Stimulated activated CD4-positive, alpha-beta T cell treated with anti-CD3 and anti-CD28 coated beads, Interleukin-12 subunit alpha, Interleukin-12 subunit beta, amount 100 ng/mL, for 24 hours (primary cell): ENCODE measurements around the gene ECE1.
A peak's percentile ranks its signal among the peaks of the same experiment; 100 is the strongest.

Source experiments
- DNase-seq, 2 experiments: peaks; one replicate each; pipeline ENCODE4 v3.0.0-alpha.2; 2020; ENCODE audit warnings: low read depth in 2 of 2

Gene ECE1

GRCh38 chr1:21325731-21326387 is 35.6 kb upstream of the ECE1 start:
- DNase-seq, result no peak

DNA sequence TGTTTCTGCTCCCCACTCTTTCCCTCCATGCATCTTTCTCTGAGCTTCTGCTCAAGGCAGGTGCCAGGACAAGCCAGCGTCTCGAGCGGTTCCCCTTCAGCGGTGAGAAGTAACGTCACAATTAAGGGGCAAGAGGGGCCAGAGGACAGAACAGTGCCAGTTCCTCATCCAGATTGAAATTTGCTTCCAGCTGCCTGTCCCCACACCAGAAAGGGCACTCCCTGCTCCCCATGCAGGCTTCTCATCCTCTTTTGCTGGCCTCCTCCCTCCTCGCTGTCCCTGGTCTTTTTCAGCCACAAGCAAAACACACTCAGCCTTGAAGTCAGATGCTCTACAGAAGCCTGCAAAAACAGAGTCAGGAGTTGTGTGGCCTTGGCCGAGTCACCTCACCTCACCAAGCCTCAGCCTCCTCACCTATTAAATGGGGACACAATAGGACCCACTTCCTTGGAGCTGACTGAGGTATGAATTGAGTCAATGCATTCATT is 35.0 kb upstream of the ECE1 start:
- no peak for DNase-seq

GRCh38 chr1:21324368-21325141 is 34.3 kb upstream of the ECE1 start:
- peak; percentile 73 to 79 for DNase-seq

- no peak for DNase-seq
These were observed 32.8 kb upstream of the ECE1 start for GRCh38 chr1:21323091-21323490.

- DNase-seq, result no peak
These were observed 32.4 kb upstream of the ECE1 start for GRCh38 chr1:21322681-21323016.

GRCh38 chr1:21321963-21322680 is 31.9 kb upstream of the ECE1 start:
- DNase-seq, result no peak

GRCh38 chr1:21320410-21321108 is 30.3 kb upstream of the ECE1 start:
- DNase-seq, result no peak

- no peak for DNase-seq
These were observed 29.5 kb upstream of the ECE1 start for GRCh38 chr1:21319447-21320407.

DNA sequence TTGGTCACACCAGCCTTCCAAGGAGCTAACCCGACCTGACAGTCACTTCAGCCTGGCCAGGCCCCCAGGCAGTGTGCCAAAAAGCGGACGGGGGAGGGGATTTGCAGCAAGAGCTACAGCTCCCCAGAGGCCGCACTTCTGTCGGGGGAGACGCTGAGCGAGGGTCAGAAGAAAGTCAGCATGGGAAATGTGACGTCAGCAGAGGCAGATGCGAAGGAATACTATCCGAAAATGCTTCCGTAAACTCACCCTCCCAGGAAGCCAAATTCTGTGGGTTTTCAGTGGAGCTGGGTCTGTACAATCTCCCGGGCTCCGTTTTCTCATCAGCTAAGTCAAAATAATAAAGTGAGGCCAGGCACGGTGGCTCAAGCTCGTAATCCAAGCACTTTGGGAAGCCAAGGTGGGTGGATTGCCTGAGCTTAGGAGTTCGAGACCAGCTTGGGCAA is 28.5 kb upstream of the ECE1 start:
- DNase-seq, result no peak

DNA sequence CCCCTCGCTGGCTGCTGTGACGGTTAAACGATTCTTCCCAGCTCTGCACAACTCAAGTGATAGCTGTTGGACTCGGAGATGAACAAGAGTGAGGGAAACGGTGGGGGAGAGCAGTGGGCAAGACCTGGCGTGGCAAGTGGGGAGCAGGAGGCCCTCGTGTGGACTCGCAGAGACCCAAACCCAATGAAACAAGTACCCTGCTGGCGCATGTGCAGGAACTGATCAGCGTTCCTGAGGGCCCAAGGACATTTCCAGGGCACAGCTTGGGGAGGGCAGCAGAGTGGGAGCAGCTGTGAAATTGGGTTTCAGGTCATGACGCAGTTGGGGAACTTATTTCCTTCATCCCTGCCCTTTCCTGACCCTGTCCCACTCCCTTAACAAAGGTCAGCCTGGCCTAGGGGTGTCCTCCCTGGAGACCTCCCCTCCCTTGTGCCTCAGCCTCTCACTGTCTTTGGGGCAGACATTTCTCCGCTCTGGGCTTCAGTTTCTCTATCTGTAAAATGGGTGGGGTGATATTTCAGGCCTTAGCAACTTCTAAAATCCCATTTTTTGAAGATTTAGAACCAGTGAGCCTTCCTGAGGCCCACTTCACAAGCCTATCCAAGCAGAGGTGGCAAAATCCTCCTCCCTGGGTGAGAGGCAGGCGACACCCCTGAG is 27.9 kb upstream of the ECE1 start:
- DNase-seq, result no peak

DNA sequence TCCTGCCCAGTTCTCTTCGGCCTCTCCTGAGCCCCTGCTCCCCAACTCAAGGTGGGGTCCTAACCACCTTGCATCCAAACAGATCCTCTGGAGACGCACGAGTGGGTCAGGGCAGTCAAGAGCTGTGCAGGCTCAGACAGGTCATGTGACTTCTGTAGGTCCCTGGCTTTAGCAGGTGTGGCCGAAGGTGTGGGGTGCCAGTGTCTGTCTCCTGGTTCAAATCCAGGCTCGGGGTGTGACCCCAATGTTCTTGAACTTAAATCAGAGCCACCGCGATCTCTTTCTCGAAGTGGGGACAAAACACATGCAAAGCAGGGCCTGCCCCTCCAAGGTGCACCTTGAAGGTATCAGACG is 27.4 kb upstream of the ECE1 start:
- no peak for DNase-seq

DNA sequence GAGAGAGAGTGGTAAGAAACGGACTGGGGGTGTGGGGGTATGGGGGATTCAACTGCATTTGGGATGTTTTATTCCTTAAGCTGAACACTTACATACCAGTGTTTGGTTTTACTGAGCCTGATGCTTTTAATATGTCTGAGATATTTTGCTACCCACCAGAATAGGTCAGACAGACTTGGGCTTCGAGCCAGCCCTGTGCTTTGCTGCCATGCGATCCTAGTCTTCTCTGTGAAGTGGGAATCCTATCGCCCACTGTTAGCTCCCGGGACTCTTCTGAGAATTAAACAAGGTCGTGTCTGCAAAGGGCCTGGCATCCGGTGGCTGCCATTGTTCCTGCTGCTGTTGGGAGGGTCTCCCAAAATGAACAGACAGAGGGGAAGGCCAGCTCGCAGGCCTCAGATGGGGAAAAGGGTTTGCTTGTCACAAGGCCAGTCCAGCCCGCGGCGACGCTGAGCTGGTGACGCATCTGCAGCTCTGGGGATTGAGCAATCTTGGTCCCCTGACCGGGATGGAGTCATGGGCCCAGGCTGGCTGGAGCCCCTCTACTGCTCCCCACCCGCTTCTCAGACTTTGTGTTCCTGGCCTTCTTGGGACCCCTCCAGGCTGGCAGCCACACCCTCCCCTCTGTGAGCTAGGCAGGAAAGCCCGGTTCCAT is 26.9 kb upstream of the ECE1 start:
- no peak for DNase-seq

- DNase-seq, result no peak
These were observed 24.6 kb upstream of the ECE1 start for GRCh38 chr1:21314743-21315396.

GRCh38 chr1:21313886-21314721 is 23.8 kb upstream of the ECE1 start:
- no peak for DNase-seq

- no peak for DNase-seq
These were observed 23.1 kb upstream of the ECE1 start for GRCh38 chr1:21313203-21313885.

DNA sequence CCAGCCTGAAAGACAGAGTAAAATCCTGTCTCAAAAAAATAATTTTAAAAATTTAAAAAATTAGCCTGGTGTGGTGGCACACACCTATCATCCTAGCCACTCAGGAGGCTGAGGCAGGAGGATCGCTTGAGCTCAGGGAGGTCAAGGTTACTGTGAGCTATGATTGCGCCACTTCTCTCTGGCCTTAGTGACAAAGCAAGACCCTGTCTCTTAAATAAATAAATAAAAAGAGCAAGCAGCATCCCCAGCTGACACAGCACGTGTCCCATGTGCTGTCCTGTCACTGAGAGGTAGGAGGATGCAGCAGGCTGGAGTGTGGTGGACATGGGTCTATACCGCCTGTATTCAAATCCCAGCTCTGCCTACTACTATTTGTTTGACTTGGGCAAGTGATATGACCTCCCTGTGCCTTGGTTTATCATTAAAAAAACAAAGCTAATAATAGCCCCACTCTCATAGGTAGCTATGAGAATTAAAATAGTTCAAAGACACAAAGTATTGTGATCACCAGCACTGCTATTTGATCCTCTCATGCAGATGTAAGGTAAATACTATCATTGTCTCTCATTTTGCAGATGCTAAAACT is 22.2 kb upstream of the ECE1 start:
- no peak for DNase-seq

- no peak for DNase-seq
These were observed 20.8 kb upstream of the ECE1 start for GRCh38 chr1:21311016-21311415.
